Psoas muscle (tissue), 8 donors: Measurements from ENCODE around the gene FARSB. TPM values are rescaled to one million over a fixed set of nuclear protein-coding genes. Genes with fewer than 3 reads are reported as not detected.
A peak's percentile ranks its signal among the peaks of the same experiment; 100 is the strongest.

Source experiments
- ATAC-seq, 4 donors: fragments of 200-7000 bp; cut with Tn5 transposase; one replicate each; pipeline ENCODE4 v1.9.1; 2020; ENCODE audit warnings: moderate library complexity in 3 of 4, mild to moderate bottlenecking in 2 of 4
- DNase-seq, 2 donors: peaks; one replicate each; pipeline ENCODE4 v3.0.0-alpha.2; 2020
- H3K27ac ChIP-seq: fragments of 200-600 bp; one replicate; pipeline ENCODE4 v1.8.0; 2022
- H3K27me3 ChIP-seq, 3 donors: fragments of 200-600 bp in 1 of 3; one replicate each; pipeline versions ENCODE4 v1.6.1 to v1.8.0; 2013 to 2022; ENCODE audit warnings: low read length in 2 of 3, mild to moderate bottlenecking in 2 of 3, moderate library complexity in 1 of 3; ENCODE audit not compliant: insufficient read depth in 3 of 3
- H3K36me3 ChIP-seq, 2 donors: fragments of 200-600 bp in 1 of 2; one replicate each; pipeline versions ENCODE4 v1.6.1 to v1.8.0; 2013 to 2022; ENCODE audit warnings: low read depth in 1 of 2, mild to moderate bottlenecking in 1 of 2, moderate library complexity in 1 of 2; ENCODE audit not compliant: insufficient read depth in 1 of 2
- H3K4me1 ChIP-seq: fragments of 200-600 bp; one replicate; pipeline ENCODE4 v1.8.0; 2022
- H3K4me3 ChIP-seq: fragments of 200-600 bp; one replicate; pipeline ENCODE4 v1.8.0; 2022; ENCODE audit warnings: mild to moderate bottlenecking
- H3K9me3 ChIP-seq: fragments of 200-600 bp; one replicate; pipeline ENCODE4 v1.8.0; 2022
- WGBS, 3 donors: extraction: QIAGEN DNeasy Blood & Tissue Kit; methylation state at CpG; one replicate each; pipeline versions ENCODE4 v1.1.6 to v1.1.7; 2013; 5-methylcytosine and 5-hydroxymethylcytosine counted together
- intact Hi-C, 2 donors: fragments of 100-400 bp; cut with DNase I; formaldehyde crosslinking; loops; one replicate each; pipeline versions ENCODE4 v1.11.0 to v1.14.2; 2022
- polyA plus RNA-seq, 3 donors: library from polyadenylated mRNA; stranded (reverse); fragments of 200-250 nt; gene quantifications; one replicate each; pipeline ENCODE4 v1.2.3, GENCODE V29; 2013
- total RNA-seq, 4 donors: library from RNA; stranded (reverse); fragmentation: NEBNext Ultra II Directional in 2 of 4; extraction: Animal tissue kit (Norgen Biotek cat#: 25700) in 2 of 4; gene quantifications; one replicate each; pipeline versions ENCODE4 v1.2.1 to v1.2.4, GENCODE V29; 2021 to 2023
- TF ChIP-seq, protein P1 (sequence below): fragments of 200-600 bp; IDR thresholded peaks from one replicate; pipeline ENCODE4 v1.8.0; 2022; ENCODE audit warnings: antibody characterized with exemption
- donor health status: healthy with polysubstance abuse.
- donor health status: DM: no; HTN: no; CAD: no; lungs with moderate emphysema.
- donor health status: Bipolar disorder and iron deficiency.
- donor health status: healthy.
- donor health status: DM: yes; HTN: yes; CAD: no.
- donor health status: DM: no; HTN: no; CAD: no.
- donor health status: DM: no; HTN: no; CAD: no.
- donor health status: DM: yes; HTN: yes; CAD: no.

Gene FARSB
- total and polyA plus RNA-seq, 7 donors = 23.2 to 45.3 (median 35.6) TPM

DNA sequence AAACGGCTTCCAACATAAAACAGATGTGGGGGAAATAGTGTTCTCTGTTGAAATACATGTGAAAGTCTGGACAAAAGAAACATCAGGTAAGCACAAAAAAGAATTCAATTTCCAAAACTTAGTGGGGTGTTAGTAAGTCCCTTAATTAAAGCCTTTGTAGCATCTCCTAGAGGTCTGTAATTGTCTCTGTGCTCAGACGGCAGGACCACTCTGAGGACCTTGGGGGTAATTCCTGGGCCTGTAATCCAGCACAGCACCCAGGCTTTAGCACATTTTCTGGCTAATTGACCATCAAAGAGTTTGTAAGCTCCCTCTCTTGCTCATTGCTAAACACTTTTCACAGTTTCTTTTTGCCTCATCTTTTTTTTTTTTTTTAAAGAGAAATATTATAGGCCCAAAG, 80.3 kb downstream of the FARSB start:
- 72 to 93% (median 78%) methylated on average over 2 of the region's 2 CpGs for WGBS, 3 donors
- H3K4me1 ChIP-seq = peaks cover 34% of the 10 kb centered on the region
- no peaks in the 10 kb centered on the region for H3K27me3 ChIP-seq
- H3K36me3 ChIP-seq = peaks cover 3 to 8% of the 10 kb centered on the region in 2 donors
- no peak for DNase-seq
- TF ChIP-seq, protein P1, sequence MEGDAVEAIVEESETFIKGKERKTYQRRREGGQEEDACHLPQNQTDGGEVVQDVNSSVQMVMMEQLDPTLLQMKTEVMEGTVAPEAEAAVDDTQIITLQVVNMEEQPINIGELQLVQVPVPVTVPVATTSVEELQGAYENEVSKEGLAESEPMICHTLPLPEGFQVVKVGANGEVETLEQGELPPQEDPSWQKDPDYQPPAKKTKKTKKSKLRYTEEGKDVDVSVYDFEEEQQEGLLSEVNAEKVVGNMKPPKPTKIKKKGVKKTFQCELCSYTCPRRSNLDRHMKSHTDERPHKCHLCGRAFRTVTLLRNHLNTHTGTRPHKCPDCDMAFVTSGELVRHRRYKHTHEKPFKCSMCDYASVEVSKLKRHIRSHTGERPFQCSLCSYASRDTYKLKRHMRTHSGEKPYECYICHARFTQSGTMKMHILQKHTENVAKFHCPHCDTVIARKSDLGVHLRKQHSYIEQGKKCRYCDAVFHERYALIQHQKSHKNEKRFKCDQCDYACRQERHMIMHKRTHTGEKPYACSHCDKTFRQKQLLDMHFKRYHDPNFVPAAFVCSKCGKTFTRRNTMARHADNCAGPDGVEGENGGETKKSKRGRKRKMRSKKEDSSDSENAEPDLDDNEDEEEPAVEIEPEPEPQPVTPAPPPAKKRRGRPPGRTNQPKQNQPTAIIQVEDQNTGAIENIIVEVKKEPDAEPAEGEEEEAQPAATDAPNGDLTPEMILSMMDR = no peak
- ATAC-seq = no peak
- no peak overlapping the region for H3K4me3 ChIP-seq
- H3K9me3 ChIP-seq = no peaks in the 10 kb centered on the region
- intact Hi-C loops = no loop called here
- H3K27ac ChIP-seq = no peak overlapping the region

DNA sequence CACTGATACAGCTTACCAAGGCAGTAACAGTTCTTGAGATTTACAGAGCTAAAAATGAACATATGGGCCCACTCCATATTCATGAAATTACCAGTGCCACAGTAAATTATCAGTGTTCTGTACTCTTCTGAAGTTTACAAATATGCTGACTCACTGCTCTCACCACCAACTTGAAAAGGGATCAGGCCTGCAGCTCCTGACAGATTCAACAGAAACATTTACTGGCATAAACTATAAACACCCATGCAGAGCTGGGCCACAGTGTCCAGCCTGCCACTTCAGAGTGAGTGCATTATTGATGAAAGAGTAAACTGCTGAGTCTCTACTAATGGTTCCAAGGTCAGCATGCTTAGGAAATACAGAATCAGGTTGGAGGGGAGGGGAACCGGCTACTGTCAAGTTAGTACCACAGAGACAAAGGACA, 83.1 kb downstream of the FARSB start:
- no peaks in the 10 kb centered on the region for H3K27me3 ChIP-seq
- ATAC-seq (peak; percentile 39 to 63 (median 49)), DNase-seq (no peak)
- no peaks in the 10 kb centered on the region for H3K9me3 ChIP-seq
- intact Hi-C loops = no loop called here
- peaks cover 52% of the 10 kb centered on the region for H3K4me1 ChIP-seq
- H3K27ac ChIP-seq = peak overlapping the region; percentile 60
- WGBS, 3 donors = 62 to 69% (median 68%) methylated on average over 1 of the region's 1 CpG
- H3K4me3 ChIP-seq = no peak overlapping the region
- TF ChIP-seq, protein P1 = no peak
- H3K36me3 ChIP-seq = peaks cover 3 to 8% of the 10 kb centered on the region in 2 donors

DNA sequence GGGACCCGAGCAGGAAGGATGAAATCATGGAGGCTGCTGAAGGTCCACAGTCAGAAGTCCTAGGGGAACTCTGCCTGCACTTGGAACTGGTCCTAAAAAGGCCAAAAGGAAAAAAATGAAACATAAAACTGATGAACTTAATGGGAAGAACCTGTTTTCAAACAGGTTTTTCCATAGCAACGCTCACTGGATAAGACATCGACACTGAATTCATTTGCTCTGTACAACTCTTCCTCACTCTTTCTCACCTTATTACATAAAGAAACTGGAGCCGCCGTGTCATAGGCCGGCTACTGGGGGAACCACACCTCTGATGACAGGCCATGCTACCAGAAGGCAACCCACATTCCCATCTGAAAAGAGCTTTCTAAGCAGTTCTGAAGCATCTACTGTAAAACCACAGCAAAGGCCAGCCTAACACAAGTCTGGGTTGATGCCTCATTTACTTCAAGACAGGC, 83.6 kb downstream of the FARSB start:
- Histone ChIP-seq H3K36me3 (peaks cover 3 to 10% of the 10 kb centered on the region in 2 donors), H3K27me3 (no peaks in the 10 kb centered on the region), H3K4me1 (peaks cover 48% of the 10 kb centered on the region), H3K27ac (peak overlapping the region; percentile 60), H3K9me3 (no peaks in the 10 kb centered on the region), H3K4me3 (no peak overlapping the region)
- DNase-seq = no peak
- intact Hi-C loops = no loop called here
- 87 to 88% (median 87%) methylated on average over 6 of the region's 6 CpGs for WGBS, 3 donors
- peak in 1 of 4 donors; percentile 6 for ATAC-seq
- TF ChIP-seq, protein P1 = no peak

DNA sequence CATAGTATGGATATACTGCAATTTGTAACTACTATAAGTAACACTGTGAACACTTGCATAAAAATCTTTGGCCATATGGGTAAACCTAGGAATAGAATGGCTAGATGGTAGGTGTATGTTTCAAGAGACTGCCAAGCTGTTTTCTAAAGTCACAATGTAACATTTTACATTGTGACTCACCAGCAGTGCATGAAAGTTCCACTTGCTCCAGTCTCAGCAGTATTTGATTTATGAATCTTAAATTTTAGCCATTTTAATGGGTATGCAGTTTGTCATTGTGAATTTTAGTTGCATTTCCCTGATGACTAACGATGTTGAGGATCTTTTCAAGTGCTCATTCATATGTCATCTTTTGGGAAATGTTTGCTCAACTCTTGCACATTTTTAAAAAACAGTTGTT, 86.1 kb downstream of the FARSB start:
- no peaks in the 10 kb centered on the region for H3K27me3 ChIP-seq
- no peak overlapping the region for H3K4me3 ChIP-seq
- TF ChIP-seq, protein P1 = no peak
- ATAC-seq (peak in 3 of 4 donors; percentile 11 to 60 (median 40)), DNase-seq (no peak)
- no peaks in the 10 kb centered on the region for H3K9me3 ChIP-seq
- 73 to 86% (median 84%) methylated on average over 1 of the region's 1 CpG for WGBS, 3 donors
- peak overlapping the region; percentile 79 for H3K27ac ChIP-seq
- H3K4me1 ChIP-seq = peaks cover 39% of the 10 kb centered on the region
- intact Hi-C loops = no loop called here
- peaks cover 3 to 18% of the 10 kb centered on the region in 2 donors for H3K36me3 ChIP-seq

DNA sequence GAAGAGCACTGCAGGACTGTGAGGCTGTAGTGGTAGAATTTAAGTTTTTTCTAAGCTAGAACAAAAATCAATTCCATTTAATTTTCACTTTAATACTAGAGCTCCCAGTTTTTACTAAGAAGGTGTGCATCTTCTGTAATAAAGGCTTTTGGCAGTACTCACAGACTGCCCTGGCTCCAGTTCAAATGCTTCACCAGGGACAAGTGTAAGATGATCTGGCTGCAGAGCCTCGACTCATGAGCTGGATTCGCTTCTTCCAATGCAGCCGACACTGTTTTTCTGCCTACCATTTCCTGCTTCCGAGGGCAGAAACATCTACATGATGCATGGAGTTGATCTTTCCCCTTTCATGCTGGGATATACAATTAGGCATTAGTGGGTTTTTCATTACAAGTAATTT, 87.0 kb downstream of the FARSB start:
- no peaks in the 10 kb centered on the region for H3K9me3 ChIP-seq
- peaks cover 3 to 19% of the 10 kb centered on the region in 2 donors for H3K36me3 ChIP-seq
- ATAC-seq = peak; percentile 74 to 94 (median 82)
- H3K27ac ChIP-seq = peak overlapping the region; percentile 79
- peaks cover 38% of the 10 kb centered on the region for H3K4me1 ChIP-seq
- H3K27me3 ChIP-seq = no peaks in the 10 kb centered on the region
- H3K4me3 ChIP-seq = peak overlapping the region; percentile 31
- DNase-seq = peak; percentile 46 to 70
- WGBS, 3 donors = 12 to 16% (median 12%) methylated on average over 4 of the region's 4 CpGs
- intact Hi-C loops = no loop called here
- TF ChIP-seq, protein P1 = no peak
